HFF-Myc (cell line): Measurements from ENCODE around the gene APOL5.
A peak's percentile ranks its signal among the peaks of the same experiment; 100 is the strongest.

Source experiments
- DNase-seq: peaks from one replicate; pipeline ENCODE4 v3.0.0-alpha.2; 2011; ENCODE audit warnings: low read depth; ENCODE audit errors: extremely low read depth
- H3K4me3 ChIP-seq: replicated peaks from 2 replicates; pipeline ENCODE4 v1.5.1; 2011; ENCODE audit warnings: low read depth, mild to moderate bottlenecking, control low read depth, low read length
- TF ChIP-seq, protein P1 (sequence below): IDR thresholded peaks from 2 replicates; pipeline ENCODE4 v1.5.1; 2012; ENCODE audit warnings: mild to moderate bottlenecking, low read depth, low read length, control low read depth; ENCODE audit errors: missing control alignments

APOL5 gene

DNA sequence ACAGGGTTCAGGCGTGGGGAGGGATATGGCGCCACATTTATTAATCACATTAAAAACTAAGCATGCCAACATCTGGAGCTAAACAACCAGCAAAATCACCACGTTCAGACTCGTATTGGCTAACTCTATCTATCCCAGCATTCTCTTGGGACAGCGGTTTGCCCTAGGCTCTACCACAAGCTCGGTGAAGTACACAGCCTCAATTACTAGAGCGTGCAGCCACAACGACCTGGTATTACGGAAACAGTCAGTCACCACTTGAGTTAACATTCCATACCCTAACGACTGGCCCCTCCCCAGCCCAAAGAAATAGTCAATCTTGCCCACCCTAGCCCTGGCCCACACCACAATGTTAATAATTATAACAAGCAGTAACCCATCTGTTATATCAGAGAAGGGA, 32.1 kb downstream of the APOL5 start:
- no peak overlapping the region for H3K4me3 ChIP-seq
- DNase-seq, result peak; percentile 17
- TF ChIP-seq, protein P1, sequence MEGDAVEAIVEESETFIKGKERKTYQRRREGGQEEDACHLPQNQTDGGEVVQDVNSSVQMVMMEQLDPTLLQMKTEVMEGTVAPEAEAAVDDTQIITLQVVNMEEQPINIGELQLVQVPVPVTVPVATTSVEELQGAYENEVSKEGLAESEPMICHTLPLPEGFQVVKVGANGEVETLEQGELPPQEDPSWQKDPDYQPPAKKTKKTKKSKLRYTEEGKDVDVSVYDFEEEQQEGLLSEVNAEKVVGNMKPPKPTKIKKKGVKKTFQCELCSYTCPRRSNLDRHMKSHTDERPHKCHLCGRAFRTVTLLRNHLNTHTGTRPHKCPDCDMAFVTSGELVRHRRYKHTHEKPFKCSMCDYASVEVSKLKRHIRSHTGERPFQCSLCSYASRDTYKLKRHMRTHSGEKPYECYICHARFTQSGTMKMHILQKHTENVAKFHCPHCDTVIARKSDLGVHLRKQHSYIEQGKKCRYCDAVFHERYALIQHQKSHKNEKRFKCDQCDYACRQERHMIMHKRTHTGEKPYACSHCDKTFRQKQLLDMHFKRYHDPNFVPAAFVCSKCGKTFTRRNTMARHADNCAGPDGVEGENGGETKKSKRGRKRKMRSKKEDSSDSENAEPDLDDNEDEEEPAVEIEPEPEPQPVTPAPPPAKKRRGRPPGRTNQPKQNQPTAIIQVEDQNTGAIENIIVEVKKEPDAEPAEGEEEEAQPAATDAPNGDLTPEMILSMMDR, result no peak

DNA sequence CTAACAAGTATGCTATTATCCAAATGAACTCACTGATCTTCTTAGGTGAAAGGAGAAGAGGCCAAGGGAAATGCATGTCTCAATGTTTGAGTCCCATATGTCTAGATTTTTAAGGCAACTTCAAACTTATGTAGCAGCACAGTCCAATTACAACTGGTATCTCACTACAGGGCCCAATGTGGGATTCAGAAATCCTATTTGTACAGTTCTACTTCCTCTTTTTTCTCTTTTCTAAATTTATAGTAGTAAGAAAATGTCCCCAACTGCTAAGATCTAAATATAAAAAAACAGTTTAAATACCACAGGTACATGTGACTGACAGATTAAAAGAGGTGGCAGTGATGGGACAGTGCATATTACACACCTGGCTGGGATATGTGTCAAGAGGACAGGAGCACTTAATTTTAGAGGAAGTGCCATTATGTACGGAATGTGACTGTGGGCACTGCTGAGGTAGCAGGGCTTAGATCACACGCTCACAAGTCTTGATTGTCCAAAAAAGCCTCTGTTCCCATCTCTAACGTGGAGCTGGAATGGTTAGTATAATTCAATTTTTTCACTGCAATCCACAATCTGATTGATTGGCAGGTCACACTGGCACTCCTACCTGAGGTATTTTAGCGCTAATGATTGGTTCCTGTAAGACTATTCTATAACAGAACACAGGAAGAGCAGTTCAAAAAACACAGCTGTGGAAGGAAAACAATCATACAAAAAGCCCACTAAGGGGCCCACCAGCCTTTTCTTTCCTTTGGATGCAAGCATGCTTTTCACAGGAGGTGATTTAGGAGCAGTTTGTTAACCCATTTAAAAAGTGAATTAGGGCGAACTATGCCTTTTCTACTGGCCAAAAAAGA, 34.6 kb downstream of the APOL5 start:
- TF ChIP-seq, protein P1, result no peak
- DNase-seq, result no peak
- no peak overlapping the region for H3K4me3 ChIP-seq

DNA sequence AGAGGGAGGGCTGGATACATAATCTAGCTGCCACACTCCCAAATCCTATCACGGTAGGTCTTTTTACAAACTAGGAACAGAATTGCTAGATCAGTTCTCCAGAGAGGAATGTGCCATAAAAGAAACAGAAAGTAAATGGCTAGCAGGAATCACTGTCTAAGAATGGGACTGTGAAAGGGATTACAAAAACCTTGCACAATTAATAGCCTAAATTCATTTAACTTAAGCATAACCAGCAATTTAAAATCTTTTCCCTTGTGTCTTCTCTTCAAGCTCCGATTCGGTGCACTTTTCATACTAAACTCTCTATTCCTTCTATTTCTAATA, 35.2 kb downstream of the APOL5 start:
- DNase-seq, result no peak
- TF ChIP-seq, protein P1, result no peak
- H3K4me3 ChIP-seq, result no peak overlapping the region

DNA sequence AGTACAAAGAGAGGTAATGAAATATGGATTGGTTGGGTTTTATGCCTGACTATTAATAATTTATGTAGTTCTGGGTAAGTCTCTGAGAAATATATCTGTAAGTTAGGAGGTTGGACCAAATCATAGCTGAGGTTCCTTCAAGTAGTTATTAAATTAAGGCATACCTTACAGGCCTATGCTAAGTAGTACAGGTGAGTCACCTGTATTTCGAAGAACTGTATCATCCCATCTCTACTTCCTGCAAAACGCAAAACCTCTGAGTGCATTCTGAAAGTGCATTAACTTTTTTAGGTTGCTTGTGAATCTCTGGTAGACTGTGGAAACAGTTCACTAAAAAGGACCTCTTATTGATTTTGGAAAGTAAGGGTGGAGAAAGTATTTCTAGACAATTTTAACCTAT, 37.1 kb downstream of the APOL5 start:
- TF ChIP-seq, protein P1, result no peak
- DNase-seq, result no peak
- no peak overlapping the region for H3K4me3 ChIP-seq

DNA sequence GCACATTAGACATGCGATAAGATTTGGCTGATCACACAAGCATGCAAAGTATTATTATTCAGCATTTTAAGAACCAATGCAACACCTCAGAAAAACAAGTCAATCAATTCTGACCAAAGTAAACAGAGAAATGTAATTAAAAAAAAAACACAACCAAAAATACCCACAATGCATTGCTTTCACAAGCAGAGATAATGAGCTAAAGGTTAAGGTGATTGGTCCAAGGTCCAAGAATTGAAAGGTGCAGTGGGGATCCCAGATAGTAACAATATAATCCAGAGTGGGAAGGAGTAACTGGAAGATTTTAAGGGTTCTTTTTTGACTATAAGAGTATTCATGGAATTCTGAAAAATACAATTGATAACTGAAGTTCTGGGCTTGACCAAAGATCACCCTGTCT, 39.0 kb downstream of the APOL5 start:
- no peak overlapping the region for H3K4me3 ChIP-seq
- TF ChIP-seq, protein P1, result no peak
- no peak for DNase-seq

DNA sequence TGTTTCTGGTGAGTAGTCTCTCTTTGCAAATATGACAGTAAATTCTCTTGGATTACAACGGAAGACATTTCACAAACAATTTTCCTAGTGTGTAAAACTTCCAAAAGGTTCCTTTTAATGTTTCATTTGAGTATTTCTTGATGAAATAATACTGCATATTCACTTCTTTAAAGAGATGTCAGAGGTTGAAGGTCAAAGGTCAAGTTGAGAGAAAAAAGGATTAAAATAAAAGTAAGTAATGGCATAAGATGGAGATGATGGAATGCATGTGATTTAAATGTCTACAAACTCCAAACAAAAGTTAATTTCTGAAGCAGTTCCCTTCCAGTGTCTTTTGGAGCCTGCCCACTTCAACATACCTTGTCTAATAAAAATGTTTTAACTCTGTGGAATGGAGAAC, 40.7 kb downstream of the APOL5 start:
- TF ChIP-seq, protein P1, result no peak
- H3K4me3 ChIP-seq, result no peak overlapping the region
- DNase-seq, result no peak

DNA sequence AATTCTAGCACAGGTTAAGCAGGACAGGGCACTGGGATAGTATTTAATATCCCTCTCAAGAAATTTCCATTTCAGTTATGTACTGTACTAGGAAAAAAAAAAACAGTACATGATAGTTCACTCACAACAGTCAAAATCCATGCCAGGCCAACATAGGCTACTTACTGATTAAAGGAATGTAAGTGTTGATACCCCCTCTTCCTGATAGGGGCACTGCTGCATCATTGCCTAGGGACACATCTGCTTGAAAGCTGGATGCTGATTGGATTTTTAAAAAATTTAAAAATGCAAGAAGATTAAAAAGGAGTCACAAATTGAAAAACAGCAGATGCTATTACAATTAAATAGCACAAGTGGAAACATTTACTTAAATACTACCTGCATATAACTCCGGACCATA, 43.4 kb downstream of the APOL5 start:
- TF ChIP-seq, protein P1, result peak; percentile 24
- no peak for DNase-seq

More for the DNA sequence above, 43.4 kb downstream of the APOL5 start:
- no peak overlapping the region for H3K4me3 ChIP-seq
